Liver (tissue), 3 donors: ENCODE results near the gene MT2A.

Experiments used
- ATF3 ChIP-seq: IDR thresholded peaks from 2 replicates; pipeline ENCODE4 v1.6.1; 2016; ENCODE audit warnings: antibody characterized with exemption
- CTCF ChIP-seq: fragments of 150-350 bp; IDR thresholded peaks from 2 replicates; pipeline ENCODE4 v1.5.1; 2017; ENCODE audit warnings: improper control_type of control experiment, low read depth, low read length; ENCODE audit not compliant: missing input control
- EGR1 ChIP-seq, 2 donors: IDR thresholded peaks; 2 replicates each; pipeline ENCODE4 v1.6.1; 2016 to 2018; ENCODE audit warnings: antibody characterized with exemption in 2 of 2, low read depth in 2 of 2
- FOXA1 ChIP-seq: IDR thresholded peaks from 2 replicates; pipeline ENCODE4 v1.6.1; 2016; ENCODE audit warnings: antibody characterized with exemption
- GABPA ChIP-seq, 2 donors: IDR thresholded peaks in 1 of 2; conservative IDR thresholded peaks in 1 of 2; 2 replicates each; pipeline ENCODE4 v1.6.1; 2016; ENCODE audit warnings: antibody characterized with exemption in 2 of 2, mild to moderate bottlenecking in 1 of 2, moderate library complexity in 1 of 2
- JUND ChIP-seq, 2 donors: IDR thresholded peaks; 2 replicates each; pipeline ENCODE4 v1.6.1; 2016; ENCODE audit warnings: antibody characterized with exemption in 2 of 2
- MAX ChIP-seq: IDR thresholded peaks from 2 replicates; pipeline ENCODE4 v1.6.1; 2016; ENCODE audit warnings: antibody characterized with exemption
- RAD21 ChIP-seq, 2 donors: IDR thresholded peaks; 2 replicates each; pipeline ENCODE4 v1.6.1; 2016; ENCODE audit warnings: antibody characterized with exemption in 2 of 2, mild to moderate bottlenecking in 2 of 2
- REST ChIP-seq: IDR thresholded peaks from 2 replicates; pipeline ENCODE4 v1.6.1; 2016; ENCODE audit warnings: antibody characterized with exemption, mild to moderate bottlenecking
- RXRA ChIP-seq, 2 donors: IDR thresholded peaks; 2 replicates each; pipeline ENCODE4 v1.6.1; 2017 to 2018; ENCODE audit warnings: antibody characterized with exemption in 2 of 2, mild to moderate bottlenecking in 1 of 2
- SP1 ChIP-seq: IDR thresholded peaks from 2 replicates; pipeline ENCODE4 v1.6.1; 2018; ENCODE audit warnings: antibody characterized with exemption, mild to moderate bottlenecking
- TAF1 ChIP-seq: conservative IDR thresholded peaks from 2 replicates; pipeline ENCODE4 v1.6.1; 2016; ENCODE audit warnings: antibody characterized with exemption, mild to moderate bottlenecking
- YY1 ChIP-seq: IDR thresholded peaks from 2 replicates; pipeline ENCODE4 v1.6.1; 2016; ENCODE audit warnings: antibody characterized with exemption, mild to moderate bottlenecking
- ZBTB33 ChIP-seq: IDR thresholded peaks from 2 replicates; pipeline ENCODE4 v1.6.1; 2016; ENCODE audit warnings: antibody characterized with exemption
- donor health status: healthy.
- donor health status: healthy.

GRCh38 chr16:56576585-56577299, 31.6 kb upstream of the MT2A start:
- peak; percentile 76 for TF ChIP-seq CTCF
- TF ChIP-seq MAX = no peak
- no peak for TF ChIP-seq YY1
- TF ChIP-seq ATF3 = no peak
- TF ChIP-seq RXRA (IDR thresholded peaks at IDR 0.05) = no peak
- TF ChIP-seq SP1 = no peak
- no peak for TF ChIP-seq EGR1 (IDR thresholded peaks at IDR 0.05; ENCODE audit: low read depth in 2 of 2)
- no peak for TF ChIP-seq JUND (IDR thresholded peaks at IDR 0.05)
- no peak for TF ChIP-seq ZBTB33
- TF ChIP-seq REST = no peak
- TF ChIP-seq RAD21 (IDR thresholded peaks at IDR 0.05) = peak; percentile 88 to 96
- no peak for TF ChIP-seq TAF1
- TF ChIP-seq FOXA1 = no peak
- TF ChIP-seq GABPA (IDR thresholded peaks at IDR 0.05 in 1 of 2, conservative IDR thresholded peaks at IDR 0.05 in 1 of 2) = no peak
